Sigmoid colon (tissue), 7 donors: Measurements from ENCODE around the gene RMDN2. TPM values are rescaled to one million over a fixed set of nuclear protein-coding genes. Genes with fewer than 3 reads are reported as not detected.

Source experiments
- DNase-seq: peaks from one replicate; pipeline ENCODE4 v3.0.0-alpha.2; 2019
- H3K27ac ChIP-seq, 4 donors: fragments of 200-600 bp; sonication (generic); one replicate each; pipeline ENCODE4 v1.5.1; 2016 to 2019; ENCODE audit warnings: mild to moderate bottlenecking in 1 of 4
- H3K27me3 ChIP-seq, 3 donors: fragments of 200-600 bp; sonication (generic); one replicate each; pipeline ENCODE4 v1.5.1; 2019; ENCODE audit warnings: mild to moderate bottlenecking in 1 of 3
- H3K36me3 ChIP-seq, 4 donors: fragments of 200-600 bp; sonication (generic); one replicate each; pipeline ENCODE4 v1.5.1; 2016 to 2019
- H3K4me1 ChIP-seq, 4 donors: fragments of 200-600 bp; sonication (generic); one replicate each; pipeline ENCODE4 v1.5.1; 2017 to 2019
- H3K4me3 ChIP-seq, 4 donors: fragments of 200-600 bp; sonication (generic); one replicate each; pipeline ENCODE4 v1.5.1; 2017 to 2019; ENCODE audit warnings: mild to moderate bottlenecking in 2 of 4, moderate library complexity in 1 of 4
- H3K9me3 ChIP-seq, 4 donors: fragments of 200-600 bp in 3 of 4; sonication (generic) in 3 of 4; one replicate each; pipeline versions ENCODE4 v1.5.1 to v1.6.1; 2013 to 2019
- CTCF ChIP-seq, 4 experiments: fragments of 450-650 bp in 3 of 4; fragments of 200-600 bp in 1 of 4; IDR thresholded peaks; one replicate each; pipeline ENCODE4 v1.5.1; 2016 to 2019; ENCODE audit warnings: antibody characterized with exemption in 4 of 4, mild to moderate bottlenecking in 3 of 4, moderate library complexity in 2 of 4
- EP300 ChIP-seq, 4 donors: sonication (generic); formaldehyde crosslinking; IDR thresholded peaks; one replicate each; pipeline ENCODE4 v1.6.1; 2017; ENCODE audit warnings: antibody characterized with exemption in 4 of 4
- POLR2A ChIP-seq, 2 donors: fragments of 450-650 bp; IDR thresholded peaks; one replicate each; pipeline ENCODE4 v1.6.1; 2016; ENCODE audit warnings: antibody characterized with exemption in 2 of 2, mild to moderate bottlenecking in 2 of 2, moderate library complexity in 2 of 2
- POLR2AphosphoS5 ChIP-seq, 4 donors: sonication (generic); formaldehyde crosslinking; IDR thresholded peaks; one replicate each; pipeline ENCODE4 v1.6.1; 2017; ENCODE audit warnings: antibody characterized with exemption in 4 of 4
- WGBS, 2 donors: extraction: QIAGEN DNeasy Blood & Tissue Kit; methylation state at CpG; one replicate each; pipeline ENCODE4 v1.1.7; 2013; 5-methylcytosine and 5-hydroxymethylcytosine counted together
- intact Hi-C: fragments of 100-400 bp; cut with DNase I; formaldehyde crosslinking; loops from one replicate; pipeline ENCODE4 v1.15.1; 2023
- polyA plus RNA-seq, 3 donors: library from polyadenylated mRNA; stranded (reverse); fragments of 200-250 nt; gene quantifications; one replicate each; pipeline ENCODE4 v1.2.3, GENCODE V29; 2013
- total RNA-seq, 4 donors: library from RNA; depleted of rRNA; stranded (reverse); fragments of >200 nt; gene quantifications; one replicate each; pipeline ENCODE4 v1.1.0, GENCODE V29; 2016
- donor health status: healthy with polysubstance abuse.
- donor health status: Bipolar disorder and iron deficiency.
- donor health status: healthy.

RMDN2 gene
- total and polyA plus RNA-seq, 7 donors: 4.2 to 15.6 (median 8.6) TPM

- DNase-seq: no peak
- intact Hi-C loops: loop anchor here (5.0 kb wide), 1 partner anchor 94 kb away; the partner anchor contains the start of gene CYP1B1
- WGBS, 2 donors: 68 to 77% methylated on average over 1 of the region's 1 CpG
- TF ChIP-seq POLR2A (IDR thresholded peaks at IDR 0.05) (no peak), EP300 (IDR thresholded peaks at IDR 0.05) (no peak), CTCF (IDR thresholded peaks at IDR 0.05) (no peak), POLR2AphosphoS5 (IDR thresholded peaks at IDR 0.05) (no peak)
- Histone ChIP-seq H3K4me1 (peaks cover 0 to 5% (median 2%) of the 10 kb centered on the region in 4 donors), H3K27ac (no peak overlapping the region), H3K4me3 (no peak overlapping the region), H3K9me3 (no peaks in the 10 kb centered on the region), H3K36me3 (no peaks in the 10 kb centered on the region), H3K27me3 (no peaks in the 10 kb centered on the region)
These were observed 58.6 kb downstream of the RMDN2 start for GRCh38 chr2:37983719-37984118.

- Histone ChIP-seq H3K4me3 (no peak overlapping the region), H3K9me3 (no peaks in the 10 kb centered on the region), H3K36me3 (no peaks in the 10 kb centered on the region), H3K4me1 (peaks cover 0 to 5% (median 2%) of the 10 kb centered on the region in 4 donors), H3K27me3 (no peaks in the 10 kb centered on the region), H3K27ac (no peak overlapping the region)
- 94 to 95% methylated on average over 1 of the region's 1 CpG for WGBS, 2 donors
- intact Hi-C loops: loop anchor here (5.0 kb wide), 1 partner anchor 93 kb away; the partner anchor contains the start of gene CYP1B1
- TF ChIP-seq EP300 (IDR thresholded peaks at IDR 0.05) (no peak), POLR2AphosphoS5 (IDR thresholded peaks at IDR 0.05) (no peak), CTCF (IDR thresholded peaks at IDR 0.05) (no peak), POLR2A (IDR thresholded peaks at IDR 0.05) (no peak)
- DNase-seq: no peak
These were observed 59.1 kb downstream of the RMDN2 start for GRCh38 chr2:37984176-37984575.

- intact Hi-C loops: loop anchor here (5.0 kb wide), 1 partner anchor 93 kb away; the partner anchor contains the start of gene CYP1B1
- Histone ChIP-seq H3K4me1 (peaks cover 0 to 5% (median 2%) of the 10 kb centered on the region in 4 donors), H3K27ac (no peak overlapping the region), H3K9me3 (no peaks in the 10 kb centered on the region), H3K36me3 (no peaks in the 10 kb centered on the region), H3K4me3 (no peak overlapping the region), H3K27me3 (no peaks in the 10 kb centered on the region)
- TF ChIP-seq POLR2A (IDR thresholded peaks at IDR 0.05) (no peak), CTCF (IDR thresholded peaks at IDR 0.05) (peak in 1 of 4 experiments; percentile 14)
- DNase-seq: no peak
These were observed 59.5 kb downstream of the RMDN2 start for GRCh38 chr2:37984589-37984988.

- Histone ChIP-seq H3K27me3 (no peaks in the 10 kb centered on the region), H3K4me1 (peaks cover 0 to 5% (median 2%) of the 10 kb centered on the region in 4 donors), H3K4me3 (no peak overlapping the region), H3K9me3 (no peaks in the 10 kb centered on the region), H3K27ac (no peak overlapping the region), H3K36me3 (no peaks in the 10 kb centered on the region)
- TF ChIP-seq POLR2AphosphoS5 (IDR thresholded peaks at IDR 0.05) (no peak), EP300 (IDR thresholded peaks at IDR 0.05) (no peak), POLR2A (IDR thresholded peaks at IDR 0.05) (no peak), CTCF (IDR thresholded peaks at IDR 0.05) (no peak)
- intact Hi-C loops: no loop called here
- no peak for DNase-seq
- WGBS, 2 donors: 69 to 70% methylated on average over 1 of the region's 1 CpG
These were observed 60.2 kb downstream of the RMDN2 start for GRCh38 chr2:37985333-37985732.
